Subcutaneous abdominal adipose tissue (tissue), 5 donors: ENCODE measurements around the gene KRTAP9-8.
"Not testable (repeated sequence)": the region's sequence is repeated elsewhere in the genome, so short reads cannot be mapped to it uniquely, and the experiment has no call there.

Experiments used
- H3K27ac ChIP-seq: one replicate; pipeline ENCODE4 v1.7.0; 2013; ENCODE audit warnings: low read depth, mild to moderate bottlenecking, inconsistent platforms, low read length, moderate library complexity
- H3K27me3 ChIP-seq, 5 donors: one replicate each; pipeline ENCODE4 v1.7.0; 2013; ENCODE audit warnings: low read length in 5 of 5, inconsistent platforms in 1 of 5; ENCODE audit not compliant: control insufficient read depth in 5 of 5, insufficient read depth in 4 of 5
- H3K36me3 ChIP-seq, 5 donors: one replicate each; pipeline ENCODE4 v1.7.0; 2013; ENCODE audit warnings: low read length in 5 of 5; ENCODE audit not compliant: control insufficient read depth in 5 of 5, insufficient read depth in 5 of 5
- H3K4me1 ChIP-seq, 5 donors: one replicate each; pipeline ENCODE4 v1.7.0; 2013; ENCODE audit warnings: low read length in 5 of 5, mild to moderate bottlenecking in 3 of 5, moderate library complexity in 1 of 5; ENCODE audit not compliant: control insufficient read depth in 5 of 5, insufficient read depth in 5 of 5
- H3K4me3 ChIP-seq, 5 donors: one replicate each; pipeline ENCODE4 v1.7.0; 2013; ENCODE audit warnings: low read length in 5 of 5, low read depth in 1 of 5
- H3K9ac ChIP-seq, 5 donors: one replicate each; pipeline ENCODE4 v1.7.0; 2013; ENCODE audit warnings: low read length in 5 of 5, mild to moderate bottlenecking in 4 of 5, moderate library complexity in 3 of 5
- H3K9me3 ChIP-seq, 5 donors: one replicate each; pipeline ENCODE4 v1.7.0; 2013; ENCODE audit warnings: low read length in 5 of 5; ENCODE audit not compliant: control insufficient read depth in 5 of 5
- donor health status: healthy.
- donor health status: healthy.
- donor health status: healthy.
- donor health status: healthy.
- donor health status: healthy.

KRTAP9-8 gene

DNA sequence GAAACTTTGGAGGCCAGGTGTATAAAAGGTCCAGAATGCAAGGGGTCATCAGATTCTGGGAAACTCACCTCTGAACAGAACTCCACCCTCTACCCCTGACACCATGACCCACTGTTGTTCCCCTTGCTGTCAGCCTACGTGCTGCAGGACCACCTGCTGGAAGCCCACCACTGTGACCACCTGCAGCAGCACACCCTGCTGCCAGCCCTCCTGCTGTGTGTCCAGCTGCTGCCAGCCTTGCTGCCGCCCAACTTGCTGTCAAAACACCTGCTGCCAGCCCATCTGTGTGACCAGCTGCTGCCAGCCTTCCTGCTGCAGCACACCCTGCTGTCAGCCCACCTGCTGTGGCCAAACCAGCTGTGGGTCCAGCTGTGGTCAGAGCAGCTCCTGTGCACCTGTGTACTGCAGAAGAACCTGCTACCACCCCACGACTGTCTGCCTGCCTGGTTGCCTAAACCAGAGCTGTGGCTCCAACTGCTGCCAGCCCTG lies at the start of gene KRTAP9-8:
KRTAP9-8 (plus strand) TSS at position 51 of the 489 bp plus-strand sequence; CDS start at position 104, 53 bp downstream.
- not testable (repeated sequence) for H3K9ac ChIP-seq, H3K27me3 ChIP-seq, H3K4me1 ChIP-seq, H3K36me3 ChIP-seq, H3K27ac ChIP-seq, H3K4me3 ChIP-seq, H3K9me3 ChIP-seq

GRCh38 chr17:41189837-41190318 lies 47.9 kb upstream of the KRTAP9-8 start, which contains the start of gene KRTAP9-1:
TSS of gene KRTAP9-1 (plus strand) at chr17:41189887. CDS start at chr17:41189887, 0 bp downstream.
- H3K9ac ChIP-seq, H3K4me1 ChIP-seq, H3K27me3 ChIP-seq, H3K36me3 ChIP-seq, H3K27ac ChIP-seq, H3K4me3 ChIP-seq, H3K9me3 ChIP-seq: not testable (repeated sequence)

DNA sequence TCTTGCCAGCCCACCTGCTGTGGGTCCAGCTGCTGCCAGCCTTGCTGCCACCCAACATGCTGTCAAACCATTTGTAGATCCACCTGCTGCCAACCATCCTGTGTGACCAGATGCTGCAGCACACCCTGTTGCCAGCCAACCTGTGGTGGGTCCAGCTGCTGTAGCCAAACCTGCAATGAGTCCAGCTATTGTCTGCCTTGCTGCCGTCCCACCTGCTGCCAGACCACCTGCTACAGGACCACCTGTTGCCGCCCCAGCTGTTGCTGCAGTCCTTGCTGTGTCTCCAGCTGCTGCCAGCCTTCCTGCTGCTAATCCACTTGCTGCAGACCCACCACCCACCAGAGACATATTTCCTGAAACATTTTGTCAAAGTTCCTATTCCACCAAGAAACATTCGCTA lies 47.5 kb upstream of the KRTAP9-8 start:
- Histone ChIP-seq H3K4me1 (no peaks in the 10 kb centered on the region), H3K27me3 (peaks cover 5 to 10% (median 7%) of the 10 kb centered on the region in 5 donors), H3K36me3 (no peaks in the 10 kb centered on the region), H3K4me3 (no peak overlapping the region), H3K27ac (no peak overlapping the region), H3K9ac (no peak overlapping the region), H3K9me3 (peaks cover 0 to 7% (median 0%) of the 10 kb centered on the region in 5 donors)

DNA sequence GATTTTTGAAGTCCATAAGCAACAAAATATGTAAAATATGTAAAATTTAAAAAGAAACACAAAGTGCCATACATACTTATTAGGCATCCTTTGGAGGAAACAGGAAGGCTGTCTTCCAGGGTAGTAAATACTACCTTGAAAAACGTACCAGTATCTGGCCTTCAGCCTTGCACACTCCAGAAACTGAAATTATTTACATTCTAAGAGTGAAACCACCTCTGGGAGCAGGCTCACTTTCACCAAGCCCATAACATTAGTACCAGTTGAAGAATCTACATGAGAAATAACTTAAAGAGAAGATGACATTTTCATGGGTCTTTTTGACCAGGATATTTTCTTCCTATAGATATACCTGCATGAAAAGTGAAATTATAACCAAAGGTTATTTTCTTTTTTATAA lies 41.7 kb upstream of the KRTAP9-8 start:
- Histone ChIP-seq H3K4me1 (no peaks in the 10 kb centered on the region), H3K9me3 (peaks cover 0 to 9% (median 2%) of the 10 kb centered on the region in 5 donors), H3K9ac (no peak overlapping the region), H3K27ac (no peak overlapping the region), H3K36me3 (no peaks in the 10 kb centered on the region), H3K4me3 (no peak overlapping the region), H3K27me3 (no peaks in the 10 kb centered on the region)

DNA sequence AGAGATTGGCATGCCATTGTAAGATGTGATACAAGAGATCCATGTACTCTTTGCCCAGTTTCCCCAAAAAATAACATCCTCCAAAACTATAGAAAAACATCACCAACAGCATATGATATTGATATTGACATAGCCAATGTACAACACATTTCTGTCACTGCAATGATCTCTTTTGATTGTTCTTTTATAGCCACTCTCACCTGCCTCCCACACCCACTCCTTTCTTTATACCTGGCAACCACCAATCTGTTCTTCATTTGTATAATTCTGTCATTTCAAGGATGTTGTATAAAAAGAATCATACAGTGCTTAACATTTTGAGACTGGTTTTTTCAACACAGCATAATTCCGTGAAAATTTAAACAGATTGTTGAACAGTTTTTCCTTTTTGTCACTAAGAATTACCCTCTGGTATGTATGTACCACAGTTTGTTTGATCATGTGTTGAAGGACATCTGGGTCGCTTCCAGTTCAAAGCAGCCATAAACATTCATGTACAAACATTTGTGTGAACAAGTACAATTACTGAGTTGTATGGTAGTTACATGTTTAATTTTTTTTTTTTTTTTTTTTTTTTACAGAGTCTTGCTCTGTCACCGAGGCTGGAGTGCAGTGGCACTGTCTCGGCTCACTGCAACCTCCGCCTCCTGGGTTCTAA lies 38.2 kb upstream of the KRTAP9-8 start:
- Histone ChIP-seq H3K36me3 (no peaks in the 10 kb centered on the region), H3K27ac (no peak overlapping the region), H3K9me3 (peaks cover 0 to 9% (median 0%) of the 10 kb centered on the region in 5 donors), H3K4me1 (no peaks in the 10 kb centered on the region), H3K9ac (no peak overlapping the region), H3K4me3 (no peak overlapping the region), H3K27me3 (no peaks in the 10 kb centered on the region)

GRCh38 chr17:41211845-41212466 lies 25.8 kb upstream of the KRTAP9-8 start:
- Histone ChIP-seq H3K4me3 (no peak overlapping the region), H3K27me3 (peaks cover 0 to 8% (median 3%) of the 10 kb centered on the region in 5 donors), H3K4me1 (no peaks in the 10 kb centered on the region), H3K36me3 (no peaks in the 10 kb centered on the region), H3K9ac (no peak overlapping the region), H3K9me3 (no peaks in the 10 kb centered on the region), H3K27ac (no peak overlapping the region)

DNA sequence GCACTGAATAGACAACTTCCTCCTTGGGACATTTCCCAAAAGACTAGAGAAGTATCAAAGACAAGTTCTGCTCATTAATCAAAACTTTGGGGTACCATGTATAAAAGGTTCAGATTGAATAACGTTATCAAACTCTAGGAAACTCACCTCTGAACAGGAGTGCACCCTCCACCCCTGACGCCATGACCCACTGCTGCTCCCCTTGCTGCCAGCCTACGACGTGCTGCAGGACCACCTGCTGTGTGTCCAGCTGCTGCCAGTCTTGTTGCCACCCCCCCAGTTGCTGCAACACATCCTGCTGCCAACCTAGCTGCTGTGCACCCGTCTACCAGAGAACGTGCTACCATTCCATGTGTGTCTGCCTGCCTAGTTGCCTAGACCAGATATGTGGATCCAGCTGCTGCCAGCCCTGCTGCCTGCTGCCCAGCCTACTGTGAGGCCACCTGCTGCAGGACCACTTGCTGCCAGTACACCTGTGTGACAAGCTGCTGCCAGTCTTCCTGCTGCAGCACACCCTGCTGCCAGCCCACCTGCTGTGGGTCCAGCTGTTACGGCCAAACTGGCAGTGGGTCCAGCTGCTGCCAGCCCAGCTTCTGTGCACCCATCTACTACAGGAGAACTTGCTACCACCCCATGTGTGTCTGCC lies 25.2 kb upstream of the KRTAP9-8 start:
- no peak overlapping the region for H3K4me3 ChIP-seq
- no peaks in the 10 kb centered on the region for H3K4me1 ChIP-seq
- H3K36me3 ChIP-seq = no peaks in the 10 kb centered on the region
- no peak overlapping the region for H3K9ac ChIP-seq
- H3K27ac ChIP-seq = no peak overlapping the region
- peaks cover 0 to 8% (median 3%) of the 10 kb centered on the region in 5 donors for H3K27me3 ChIP-seq
- H3K9me3 ChIP-seq = no peaks in the 10 kb centered on the region

DNA sequence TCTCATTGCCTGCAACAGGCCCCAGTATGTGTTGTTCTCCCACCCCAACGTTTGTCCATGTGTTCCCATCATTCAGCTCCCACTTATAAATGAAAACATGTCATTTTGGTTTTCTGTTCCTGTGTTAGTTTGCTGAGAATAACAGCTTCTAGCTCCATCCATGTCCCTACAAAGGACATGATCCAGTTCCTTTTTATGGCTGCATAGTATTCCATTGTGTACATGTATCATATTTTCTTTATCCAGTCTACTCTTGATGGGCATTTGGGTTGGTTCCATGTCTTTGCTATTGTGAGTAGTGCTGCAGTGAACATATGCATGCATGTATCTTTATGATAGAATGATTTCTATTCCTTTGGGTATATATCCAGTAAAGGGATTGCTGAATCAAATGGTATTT lies 22.1 kb upstream of the KRTAP9-8 start:
- Histone ChIP-seq H3K27ac (no peak overlapping the region), H3K36me3 (no peaks in the 10 kb centered on the region), H3K9me3 (no peaks in the 10 kb centered on the region), H3K9ac (no peak overlapping the region), H3K4me3 (no peak overlapping the region), H3K27me3 (peaks cover 0 to 8% (median 3%) of the 10 kb centered on the region in 5 donors), H3K4me1 (no peaks in the 10 kb centered on the region)

DNA sequence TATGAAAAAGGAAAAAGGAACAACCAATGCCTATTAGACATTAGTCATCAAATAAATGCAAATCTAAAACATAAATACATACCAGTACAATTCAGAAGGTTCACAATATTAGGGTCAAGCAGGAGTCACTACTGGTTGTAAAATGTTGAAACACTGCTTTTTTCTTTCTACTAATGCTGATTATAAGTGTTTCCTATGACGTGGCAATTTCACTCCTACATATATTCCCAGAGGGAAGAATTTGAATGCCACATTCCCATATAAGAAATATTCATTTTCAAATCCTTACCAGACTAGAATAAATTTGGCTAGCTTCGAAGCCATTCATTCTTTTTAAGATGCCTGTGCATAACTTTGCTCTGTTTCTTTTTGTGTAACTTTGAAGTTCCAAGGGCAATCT lies 14.0 kb upstream of the KRTAP9-8 start:
- Histone ChIP-seq H3K4me3 (no peak overlapping the region), H3K4me1 (no peaks in the 10 kb centered on the region), H3K27ac (no peak overlapping the region), H3K27me3 (peaks cover 0 to 2% (median 0%) of the 10 kb centered on the region in 5 donors), H3K36me3 (no peaks in the 10 kb centered on the region), H3K9me3 (no peaks in the 10 kb centered on the region), H3K9ac (no peak overlapping the region)

DNA sequence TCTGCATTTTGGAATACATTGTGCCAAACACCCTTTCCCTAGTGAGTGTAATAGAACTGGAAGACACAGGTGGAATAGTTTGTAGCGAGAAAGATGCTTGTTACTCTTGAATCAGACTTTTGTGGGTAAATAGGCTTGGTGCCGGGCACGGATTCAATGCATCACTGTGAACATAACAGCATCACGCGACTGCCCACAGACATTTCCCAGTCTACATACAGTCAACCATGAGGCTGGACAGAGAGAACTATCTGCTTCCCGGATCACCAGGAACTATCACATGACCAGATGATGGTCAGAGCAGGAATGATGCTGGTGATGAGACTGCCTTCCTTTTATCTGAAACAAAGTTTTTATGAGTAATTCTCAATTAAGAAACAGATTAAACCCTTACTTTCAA lies 11.7 kb upstream of the KRTAP9-8 start:
- no peaks in the 10 kb centered on the region for H3K9me3 ChIP-seq
- no peak overlapping the region for H3K4me3 ChIP-seq
- H3K27ac ChIP-seq = no peak overlapping the region
- no peaks in the 10 kb centered on the region for H3K4me1 ChIP-seq
- no peak overlapping the region for H3K9ac ChIP-seq
- no peaks in the 10 kb centered on the region for H3K36me3 ChIP-seq
- H3K27me3 ChIP-seq = peaks cover 0 to 2% (median 0%) of the 10 kb centered on the region in 5 donors
